HG02610 (cell line): Measurements from ENCODE around the gene HOXA11.
A peak's percentile ranks its signal among the peaks of the same experiment; 100 is the strongest.

Source experiments
- ATAC-seq: cut with Tn5 transposase; IDR thresholded peaks from one replicate; pipeline ENCODE4 v1.9.1; 2021; ENCODE audit warnings: mild to moderate bottlenecking, moderate library complexity; ENCODE audit not compliant: unreplicated experiment

Gene HOXA11

DNA sequence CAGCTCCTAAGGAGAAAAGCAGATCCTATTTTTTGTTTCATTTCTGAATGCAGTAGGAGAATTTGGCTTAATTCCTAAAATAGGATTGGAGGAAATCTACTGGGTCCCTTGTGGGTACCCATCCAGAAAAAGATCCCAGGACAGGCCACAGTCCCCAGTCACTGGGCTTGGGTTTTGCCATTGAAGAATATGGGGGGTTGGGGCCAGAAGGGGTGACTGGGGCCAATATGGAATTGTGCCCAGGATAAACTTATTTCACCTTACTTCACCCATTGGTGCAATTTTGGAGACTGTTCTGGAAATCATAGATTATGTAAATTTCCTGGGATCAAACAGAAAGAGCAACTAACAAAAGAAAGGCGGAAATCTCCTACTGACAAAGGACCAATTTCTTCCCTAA is 46.6 kb downstream of the HOXA11 start:
- no peak for ATAC-seq

- ATAC-seq = no peak
Measured at GRCh38 chr7:27137640-27138315, 47.3 kb downstream of the HOXA11 start.

DNA sequence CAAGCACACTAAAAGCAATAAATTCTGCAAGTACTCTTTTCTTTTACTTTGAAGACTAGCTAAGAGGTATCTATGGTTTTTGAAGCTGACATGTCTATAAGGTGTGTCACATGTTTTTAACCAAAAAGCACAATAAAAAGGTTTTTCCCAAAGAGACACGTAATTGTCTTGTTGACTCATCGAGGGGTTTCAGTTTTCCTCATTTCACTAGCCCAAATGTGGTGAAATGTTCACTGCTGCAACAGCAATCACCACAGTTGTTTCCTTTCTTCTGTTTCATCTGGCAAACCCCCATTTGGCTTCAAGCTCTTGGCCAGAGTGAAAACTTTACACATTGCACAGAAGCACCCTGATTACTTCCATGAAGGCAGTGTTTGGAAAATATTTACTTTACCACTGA is 50.6 kb downstream of the HOXA11 start:
- ATAC-seq = peak; percentile 80

DNA sequence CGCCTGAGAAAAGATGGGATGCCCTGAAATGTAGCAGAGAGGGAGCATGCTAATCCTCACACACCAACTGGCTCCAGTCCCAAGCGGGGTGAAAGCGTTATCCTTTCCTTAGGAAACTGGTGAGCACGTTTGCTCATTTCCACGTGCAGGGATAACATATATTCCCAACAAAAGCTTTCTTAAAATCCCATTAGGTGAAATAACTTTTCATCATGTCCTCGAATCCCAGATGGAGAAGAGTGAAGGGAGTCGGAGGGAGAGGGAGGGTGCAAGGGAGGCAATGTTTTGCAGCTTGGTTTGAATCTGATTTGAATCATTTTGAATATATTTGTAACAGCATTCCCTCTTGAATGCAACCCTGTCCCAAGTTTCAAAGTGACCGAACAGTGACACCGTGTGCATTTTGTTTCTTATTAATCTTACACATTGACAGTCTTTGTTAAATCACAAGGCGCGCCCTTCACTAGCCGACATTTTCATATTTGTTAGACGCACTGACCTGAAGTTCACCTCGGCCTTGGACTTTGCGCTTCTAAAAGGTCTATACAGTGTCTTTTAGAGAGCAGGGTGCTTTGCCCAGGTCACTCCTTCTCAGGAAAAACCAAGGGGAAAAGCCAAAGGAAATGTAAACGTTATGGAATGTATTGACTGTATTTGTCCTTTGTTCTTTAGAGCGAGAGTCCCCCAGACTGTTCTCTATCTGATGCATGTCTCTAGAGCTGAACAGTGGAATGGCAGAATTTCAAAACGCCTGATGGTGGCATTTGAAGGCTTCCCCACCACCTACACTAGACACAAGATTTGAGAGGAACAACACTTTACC is 51.4 kb downstream of the HOXA11 start:
- ATAC-seq = no peak

GRCh38 chr7:27132978-27133377 is 52.1 kb downstream of the HOXA11 start:
- no peak for ATAC-seq

DNA sequence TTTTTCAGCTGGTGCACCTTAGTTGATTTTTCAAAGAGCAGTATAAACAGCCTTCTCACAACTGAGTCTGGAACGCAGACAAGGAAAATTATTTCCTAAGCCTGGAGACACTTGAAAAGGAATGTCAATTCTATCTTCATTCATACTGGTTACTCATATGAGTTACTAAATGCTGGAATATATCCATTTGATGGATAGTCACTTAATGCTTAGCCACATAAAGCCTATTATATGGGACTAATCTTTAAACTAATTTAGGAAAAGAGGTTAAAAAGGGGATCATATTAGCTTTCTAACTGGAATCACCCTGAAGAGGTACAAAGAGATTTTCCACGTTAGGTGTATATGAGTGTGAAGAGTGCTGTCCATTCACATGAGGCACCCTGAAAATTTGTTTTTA is 52.8 kb downstream of the HOXA11 start:
- no peak for ATAC-seq

DNA sequence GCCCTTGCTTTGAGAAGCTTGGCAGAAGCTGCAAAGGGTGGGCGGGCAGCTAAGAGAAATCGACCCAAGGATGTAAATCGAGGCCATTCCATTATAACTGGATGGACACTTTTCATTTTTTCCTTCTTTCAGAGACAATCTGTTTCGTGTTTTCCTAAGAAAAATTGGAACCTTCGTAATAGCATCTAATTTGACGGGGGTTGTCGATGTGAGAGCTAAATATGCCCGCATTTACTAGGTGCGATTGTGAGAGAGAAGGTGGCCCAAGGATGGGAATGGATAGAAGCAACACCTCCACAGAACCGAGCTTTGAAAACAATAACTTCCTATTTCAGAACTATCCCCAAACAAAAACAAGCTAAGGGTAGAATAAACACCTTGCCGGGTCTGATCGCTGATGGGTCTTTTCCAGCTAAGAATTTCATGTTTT is 53.6 kb downstream of the HOXA11 start:
- no peak for ATAC-seq
